Liver (tissue), 3 donors: ENCODE results near the gene DEAF1.

ENCODE experiments used
- CTCF ChIP-seq: fragments of 150-350 bp; IDR thresholded peaks from 2 replicates; pipeline ENCODE4 v1.5.1; 2017; ENCODE audit warnings: improper control_type of control experiment, low read depth, low read length; ENCODE audit not compliant: missing input control
- MAX ChIP-seq: IDR thresholded peaks from 2 replicates; pipeline ENCODE4 v1.6.1; 2016; ENCODE audit warnings: antibody characterized with exemption
- SP1 ChIP-seq: IDR thresholded peaks from 2 replicates; pipeline ENCODE4 v1.6.1; 2018; ENCODE audit warnings: antibody characterized with exemption, mild to moderate bottlenecking
- TAF1 ChIP-seq: conservative IDR thresholded peaks from 2 replicates; pipeline ENCODE4 v1.6.1; 2016; ENCODE audit warnings: antibody characterized with exemption, mild to moderate bottlenecking
- YY1 ChIP-seq: IDR thresholded peaks from 2 replicates; pipeline ENCODE4 v1.6.1; 2016; ENCODE audit warnings: antibody characterized with exemption, mild to moderate bottlenecking
- donor health status: healthy.
- donor health status: healthy.

GRCh38 chr11:698493-699115, 3.6 kb upstream of the DEAF1 start:
- TF ChIP-seq CTCF, result no peak
- TF ChIP-seq MAX, result no peak
- no peak for TF ChIP-seq SP1
- no peak for TF ChIP-seq TAF1
- no peak for TF ChIP-seq YY1
